DMS53 (cell line): ENCODE data around the gene ERC1.
"Not testable (repeated sequence)": the region's sequence is repeated elsewhere in the genome, so short reads cannot be mapped to it uniquely, and the experiment has no call there.

ENCODE experiments used
- DNase-seq: peaks from one replicate; lab custom pipeline; 2025; lab: John Stamatoyannopoulos, UW

Gene ERC1

DNA sequence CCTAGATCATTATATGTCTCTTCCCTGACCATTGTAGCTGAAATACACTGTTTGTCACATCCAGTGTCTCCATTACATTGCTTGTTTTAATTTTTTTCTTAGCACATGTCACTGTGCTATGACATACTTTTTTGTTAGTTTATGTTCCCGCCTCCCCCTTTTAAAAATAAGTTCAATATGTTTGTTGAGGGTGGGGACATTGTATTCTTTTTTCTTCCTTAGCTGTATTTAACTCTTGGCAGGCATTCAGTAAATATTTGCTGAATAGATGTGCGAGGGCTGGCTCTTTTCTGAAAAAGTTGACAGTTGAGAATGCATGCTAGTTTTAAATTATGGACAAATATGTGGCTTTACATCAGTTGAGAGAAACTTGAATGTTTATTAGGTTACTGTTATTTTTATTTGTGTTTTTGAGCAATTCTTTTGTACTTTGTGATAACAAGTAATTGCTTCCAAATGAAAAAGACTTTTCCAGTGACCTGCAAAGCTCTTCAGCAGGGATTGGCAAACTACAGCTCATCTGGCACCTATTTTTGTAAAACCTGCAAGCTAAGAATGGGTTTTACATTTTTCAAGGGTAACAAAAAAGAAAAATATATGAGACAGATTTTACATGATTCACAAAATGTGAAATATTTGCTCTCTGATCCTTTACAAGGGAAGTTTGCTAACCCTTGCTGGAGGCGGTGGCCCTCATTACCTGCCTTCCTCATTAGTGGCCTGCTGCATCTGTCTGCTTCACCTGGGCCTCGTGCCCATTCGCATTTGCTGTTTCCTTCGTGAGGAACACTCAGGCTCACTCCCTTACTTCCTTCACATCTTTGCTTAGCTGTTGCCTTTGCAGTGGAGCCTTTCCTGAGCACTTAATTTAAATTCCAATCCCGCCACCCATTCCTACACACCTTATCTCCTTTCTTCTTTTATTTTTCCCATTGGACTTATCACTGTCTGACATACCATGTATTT, 229.4 kb downstream of the ERC1 start:
- DNase-seq: peak; percentile 44

DNA sequence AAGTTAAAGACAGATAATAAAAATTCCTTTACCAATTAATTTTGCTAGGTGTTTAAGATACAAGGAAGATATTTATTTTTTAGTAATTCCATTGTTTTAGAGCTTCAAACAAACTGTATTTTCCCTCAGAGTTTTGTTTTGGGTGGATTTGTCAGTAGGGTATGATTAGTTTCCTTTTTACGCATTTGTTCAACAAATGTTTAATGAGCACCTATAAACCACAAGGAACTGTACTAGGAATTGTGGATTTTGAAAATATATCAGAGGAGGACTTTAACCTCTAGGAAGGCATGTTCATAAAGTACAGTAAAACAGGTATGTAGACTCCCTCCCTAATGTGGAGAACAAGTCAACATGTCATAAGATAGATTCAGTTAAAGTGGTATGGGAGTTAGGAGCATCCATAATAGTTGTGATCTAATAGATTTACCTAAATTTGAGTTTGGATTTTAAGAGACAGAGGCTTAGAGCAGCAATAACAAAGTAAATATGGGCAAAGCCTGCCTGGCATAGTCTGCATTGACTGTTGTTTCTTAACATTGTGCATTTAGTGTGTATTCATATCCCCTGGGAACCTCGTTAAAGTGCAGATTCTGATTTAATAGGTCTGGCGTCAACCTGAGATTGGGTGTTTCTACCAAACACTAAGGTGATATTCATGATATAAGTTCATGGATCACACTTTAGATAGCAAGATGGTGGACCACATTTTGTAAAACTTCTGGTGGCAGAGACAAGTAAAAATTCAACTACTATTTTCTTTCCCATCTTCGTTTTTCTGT, 232.0 kb downstream of the ERC1 start:
- DNase-seq: no peak

DNA sequence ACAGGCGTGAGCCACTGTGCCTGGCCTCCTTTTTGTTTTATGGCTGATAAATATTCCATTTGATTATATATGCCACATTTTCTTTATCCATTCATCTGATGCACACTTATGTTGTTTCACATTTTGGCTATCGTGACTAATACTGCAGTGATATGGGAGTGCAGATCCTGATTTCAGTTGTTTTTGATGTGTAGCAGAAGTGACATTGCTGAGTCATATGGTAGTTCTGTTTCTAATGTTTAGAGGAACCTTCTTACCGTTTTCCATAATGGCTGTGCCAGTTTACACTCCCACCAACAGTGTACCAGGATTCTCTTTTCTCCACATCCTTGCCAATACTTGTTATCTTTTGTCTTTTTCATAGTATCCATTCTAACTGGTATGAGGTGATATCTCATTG, 235.9 kb downstream of the ERC1 start:
- DNase-seq: no peak

DNA sequence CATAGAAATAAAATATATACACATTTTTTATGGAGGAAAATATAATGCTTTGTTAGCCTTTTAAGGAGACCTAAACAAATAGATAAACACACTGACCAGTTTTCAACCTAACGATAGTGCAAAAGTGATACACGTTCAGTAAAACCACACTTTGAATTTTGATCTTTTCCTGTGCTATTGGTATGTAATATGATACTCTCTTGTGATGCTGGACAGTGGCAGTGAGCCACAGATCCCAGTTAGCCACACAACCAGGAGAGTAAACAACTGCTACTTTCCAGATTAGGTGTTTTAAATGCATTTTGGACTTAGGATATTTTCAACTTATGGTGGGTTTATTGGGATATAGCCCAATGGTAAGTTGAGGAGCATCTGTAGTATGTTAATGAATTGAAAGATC, 243.1 kb downstream of the ERC1 start:
- DNase-seq: peak; percentile 72

DNA sequence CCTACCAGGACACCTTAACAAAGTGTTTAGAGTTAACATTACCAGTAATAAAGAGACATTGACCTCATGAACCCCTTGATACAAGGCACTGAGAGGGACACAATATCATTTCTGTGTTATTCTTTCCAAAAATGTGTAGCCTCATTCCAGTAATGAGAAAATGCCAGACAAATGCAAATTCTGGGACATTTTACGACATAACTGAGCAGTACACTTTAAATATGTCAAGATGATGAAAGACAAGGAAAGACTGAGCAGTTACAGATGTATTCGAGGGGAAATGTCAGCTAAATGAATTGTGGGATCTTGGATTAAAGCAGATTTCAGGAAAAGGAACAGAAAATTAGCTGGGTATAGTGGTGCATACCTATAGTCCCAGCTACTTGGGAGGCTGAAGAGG, 255.6 kb downstream of the ERC1 start:
- DNase-seq: no peak

DNA sequence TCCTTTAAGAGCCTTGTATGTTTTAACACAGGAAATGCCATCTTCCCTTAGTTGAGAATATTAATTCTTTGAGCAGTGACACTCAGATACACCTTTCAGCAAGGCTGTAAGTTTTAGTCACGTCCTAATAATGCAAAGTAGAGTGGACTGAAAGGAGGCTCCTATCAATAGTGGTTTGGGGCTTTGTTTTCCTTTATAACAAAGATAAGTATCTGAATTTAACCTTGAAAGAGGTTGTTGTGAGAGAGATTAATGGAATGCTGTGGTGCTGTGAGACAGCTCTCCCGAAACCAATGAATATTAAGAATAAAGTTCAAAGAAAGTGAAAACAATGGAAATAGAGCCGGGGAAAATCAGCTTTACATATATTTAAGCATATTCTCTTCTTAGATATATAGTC, 259.6 kb downstream of the ERC1 start:
- DNase-seq: no peak

DNA sequence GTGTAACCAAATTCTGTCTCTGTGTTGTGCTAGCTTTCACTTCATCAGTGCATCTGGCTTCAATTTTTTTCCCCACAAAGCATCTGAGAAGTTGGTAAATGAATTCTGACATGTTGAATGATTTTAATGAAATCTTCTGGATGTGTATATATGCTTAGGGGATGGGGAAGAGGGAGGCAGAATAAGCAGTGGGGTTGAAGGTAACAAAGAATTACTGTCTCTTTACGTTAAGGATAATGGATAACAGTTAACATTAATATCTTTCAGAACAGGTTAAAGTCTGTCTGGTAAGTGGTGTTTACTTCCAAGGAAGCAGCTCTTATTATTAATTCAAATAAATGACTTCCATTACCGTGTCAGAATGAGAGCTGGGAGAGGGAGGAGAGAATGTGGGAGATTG, 261.7 kb downstream of the ERC1 start:
- no peak for DNase-seq

DNA sequence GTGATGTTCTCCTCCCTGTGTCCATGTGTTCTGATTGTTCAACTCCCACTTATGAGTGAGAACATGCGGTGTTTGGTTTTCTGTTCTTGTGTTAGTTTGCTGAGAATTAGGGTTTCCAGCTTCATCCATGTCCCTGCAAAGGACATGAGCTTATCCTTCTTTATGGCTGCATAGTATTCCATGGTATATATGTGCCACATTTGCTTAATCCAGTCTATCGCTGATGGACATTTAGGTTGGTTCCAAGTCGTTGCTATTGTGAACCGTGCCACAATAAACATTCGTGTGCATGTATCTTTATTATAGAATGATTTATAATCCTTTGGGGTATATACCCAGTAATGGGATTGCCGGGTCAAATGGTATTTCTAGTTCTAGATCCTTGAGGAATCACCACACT, 264.1 kb downstream of the ERC1 start:
- not testable (repeated sequence) for DNase-seq

DNA sequence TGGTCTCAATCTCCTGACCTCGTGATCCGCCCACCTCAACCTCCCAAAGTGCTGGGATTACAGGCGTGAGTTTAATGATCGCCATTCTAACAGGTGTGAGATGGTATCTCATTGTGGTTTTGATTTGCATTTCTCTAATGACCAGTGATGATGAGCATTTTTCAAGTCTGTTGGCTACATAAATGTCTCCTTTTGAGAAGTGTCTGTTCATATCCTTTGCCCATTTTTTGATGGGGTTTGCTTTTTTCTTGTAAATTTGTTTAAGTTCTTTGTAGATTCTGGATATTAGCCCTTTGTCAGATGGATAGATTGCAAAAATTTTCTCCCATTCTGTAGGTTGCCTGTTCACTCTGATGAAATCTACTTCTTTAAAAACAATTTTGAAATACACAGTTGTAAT, 264.8 kb downstream of the ERC1 start:
- DNase-seq: not testable (repeated sequence)

DNA sequence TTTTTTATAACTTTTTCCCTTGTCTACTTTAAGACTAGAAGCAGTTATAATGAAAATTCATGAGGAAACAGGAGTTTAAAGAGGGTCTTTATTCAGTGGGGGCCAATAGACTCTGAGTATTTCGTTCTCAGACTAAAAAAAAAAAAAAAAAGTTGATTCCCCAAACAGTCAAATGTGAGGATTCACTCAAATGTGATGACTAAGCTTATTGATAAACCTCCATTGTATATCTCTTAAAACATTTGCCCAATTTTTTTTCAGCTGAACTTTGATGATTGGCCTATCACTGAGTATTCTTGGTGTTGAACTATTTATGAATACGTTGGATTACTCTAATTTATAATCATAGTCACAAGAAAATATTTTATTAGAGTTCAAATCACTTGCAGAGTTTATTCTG, 265.3 kb downstream of the ERC1 start:
- no peak for DNase-seq

DNA sequence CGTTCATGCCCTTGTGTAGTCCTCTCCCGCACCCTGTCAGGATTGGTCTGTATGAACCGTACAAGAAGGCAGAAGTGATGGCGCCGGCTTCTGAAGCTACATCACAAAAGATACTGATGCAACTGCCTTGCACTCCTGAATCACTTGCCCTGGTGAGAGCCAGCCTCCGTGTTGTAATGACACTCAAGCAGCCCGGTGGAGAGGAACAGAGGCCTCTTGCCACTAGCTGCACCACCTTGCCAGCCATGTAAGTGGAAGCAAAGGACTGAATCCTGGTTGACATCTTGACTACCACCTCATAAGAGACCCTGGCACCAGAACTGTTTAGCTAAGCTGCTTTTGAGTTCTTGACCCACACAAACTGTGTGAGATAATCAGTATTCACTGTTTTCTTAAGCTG, 266.0 kb downstream of the ERC1 start:
- DNase-seq: no peak

DNA sequence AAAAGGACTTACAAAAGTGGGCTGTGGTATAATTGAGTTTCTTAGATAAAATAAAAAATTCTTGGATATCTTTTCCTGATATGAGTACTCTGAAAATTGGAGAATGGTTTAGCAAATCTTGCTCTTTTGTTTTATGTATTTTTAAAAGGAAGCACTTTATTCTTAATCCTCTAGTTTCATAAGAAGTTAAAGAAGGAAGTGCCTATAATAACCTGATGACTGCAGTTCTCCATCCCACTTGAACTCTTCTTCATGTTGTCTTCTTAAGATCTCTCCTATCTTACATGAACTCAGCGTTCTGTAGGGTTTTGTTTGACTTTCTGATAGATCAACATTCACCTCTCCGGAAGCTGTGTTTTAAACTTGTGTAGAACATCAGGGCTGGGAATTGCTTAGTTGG, 271.0 kb downstream of the ERC1 start:
- no peak for DNase-seq

DNA sequence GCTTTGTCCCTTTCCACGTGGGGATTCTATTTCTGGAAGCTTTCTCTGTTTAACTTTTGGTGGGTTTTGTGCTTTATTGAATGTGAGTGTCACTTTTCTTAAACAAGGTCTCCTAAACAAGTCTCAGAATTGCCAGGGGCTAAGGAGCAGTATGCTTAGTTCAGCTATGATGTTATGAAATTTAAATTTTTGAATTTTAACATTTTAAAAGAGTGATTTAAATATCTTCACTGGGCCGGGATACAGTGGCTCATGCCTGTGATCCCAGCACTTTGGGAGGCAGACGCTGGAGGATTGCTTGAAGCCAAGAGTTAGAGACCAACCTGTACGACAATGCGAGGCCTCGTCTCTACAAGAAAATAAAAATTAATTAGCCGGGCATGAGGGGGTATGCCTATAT, 276.2 kb downstream of the ERC1 start:
- no peak for DNase-seq

DNA sequence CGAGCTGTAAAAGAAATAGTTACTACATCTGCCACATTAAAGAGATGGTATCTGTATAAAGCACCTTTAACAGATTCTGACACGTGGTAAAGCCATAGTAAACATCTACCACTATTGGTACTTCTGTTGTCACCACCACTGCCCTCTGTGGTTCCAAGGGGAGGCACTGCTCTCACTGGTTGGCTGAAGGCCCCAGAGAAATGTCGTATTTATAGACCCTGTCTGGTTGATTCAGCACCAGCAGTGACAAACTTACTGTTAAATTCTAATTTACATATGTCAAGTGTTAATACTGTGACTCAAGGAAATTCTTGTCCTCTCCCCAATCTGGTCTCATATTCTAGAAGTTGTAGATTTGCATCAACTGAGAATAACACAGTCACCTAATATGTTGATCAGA, 281.1 kb downstream of the ERC1 start:
- no peak for DNase-seq

DNA sequence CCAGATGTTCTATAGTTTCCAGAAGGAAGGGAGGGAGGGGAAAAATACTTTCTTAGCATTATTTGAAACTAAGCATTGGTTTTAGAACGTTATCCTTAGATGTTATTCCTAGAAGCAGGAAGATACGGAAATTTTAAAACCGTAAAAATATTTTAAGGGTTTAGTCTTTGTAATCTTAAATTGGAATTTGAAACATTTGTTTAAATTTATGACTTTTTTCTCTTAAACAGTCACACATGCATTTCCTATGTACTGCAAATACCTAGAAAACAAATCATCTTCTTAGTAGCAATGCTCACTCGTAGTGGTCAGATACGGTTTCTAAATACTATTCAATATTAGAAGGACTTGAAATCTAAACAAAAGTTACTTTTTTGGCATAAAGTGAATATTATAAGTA, 282.0 kb downstream of the ERC1 start:
- no peak for DNase-seq

DNA sequence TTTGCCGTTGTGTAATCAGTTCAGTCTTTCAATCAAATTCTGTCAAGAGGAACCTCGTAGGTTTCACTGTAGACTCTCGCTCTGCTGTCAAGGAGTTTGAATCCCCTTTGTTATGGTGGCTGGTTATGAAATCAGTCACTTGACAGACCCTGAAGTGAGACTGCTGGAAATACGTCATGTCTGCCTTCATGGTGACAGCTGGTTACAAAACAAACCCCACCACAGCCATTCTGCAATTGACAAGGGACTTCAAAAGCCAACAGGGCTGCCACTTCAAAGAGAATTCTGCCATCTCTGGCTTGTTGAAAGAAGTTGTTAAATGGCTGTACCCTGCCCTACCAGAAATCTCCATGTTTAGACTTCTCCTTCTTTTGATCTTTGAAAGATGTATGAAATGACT, 286.9 kb downstream of the ERC1 start:
- no peak for DNase-seq

DNA sequence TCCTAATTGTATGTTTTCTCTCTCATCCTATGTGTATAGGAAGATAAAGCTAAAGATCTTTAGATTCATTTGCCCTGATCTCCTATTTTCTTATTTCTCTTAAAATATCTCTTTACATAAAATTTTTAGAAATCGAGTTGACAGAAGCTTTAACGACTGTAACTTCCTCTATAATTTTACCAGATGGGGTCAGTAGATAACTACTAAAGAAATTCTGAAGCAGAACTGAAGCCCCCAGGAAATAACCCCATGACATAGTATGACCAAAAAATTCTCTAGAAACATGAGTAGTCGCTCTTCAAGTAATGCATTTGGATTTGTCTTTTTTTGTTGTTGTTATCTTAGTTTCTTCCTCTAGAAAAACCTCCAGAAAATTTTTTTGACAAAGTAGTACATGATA, 288.0 kb downstream of the ERC1 start:
- no peak for DNase-seq

DNA sequence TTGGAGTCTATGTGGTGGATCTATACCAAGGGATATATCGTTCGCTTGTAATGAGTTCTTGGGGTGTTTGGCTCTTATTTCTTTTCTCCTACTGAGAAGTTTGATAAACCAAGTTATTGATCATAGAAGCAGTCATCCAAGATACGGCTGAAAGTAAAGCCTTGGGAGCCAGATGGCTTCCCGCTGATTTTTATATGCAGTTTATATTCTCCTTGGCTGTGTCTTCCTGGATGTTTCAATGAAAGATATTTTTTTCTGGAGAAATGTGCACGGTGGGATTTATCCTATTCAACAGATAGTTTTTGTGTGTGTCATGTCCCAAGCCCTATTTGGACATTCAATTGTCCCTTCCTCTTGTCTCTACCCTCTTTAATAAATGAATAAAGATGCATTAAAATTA, 289.0 kb downstream of the ERC1 start:
- DNase-seq: no peak

DNA sequence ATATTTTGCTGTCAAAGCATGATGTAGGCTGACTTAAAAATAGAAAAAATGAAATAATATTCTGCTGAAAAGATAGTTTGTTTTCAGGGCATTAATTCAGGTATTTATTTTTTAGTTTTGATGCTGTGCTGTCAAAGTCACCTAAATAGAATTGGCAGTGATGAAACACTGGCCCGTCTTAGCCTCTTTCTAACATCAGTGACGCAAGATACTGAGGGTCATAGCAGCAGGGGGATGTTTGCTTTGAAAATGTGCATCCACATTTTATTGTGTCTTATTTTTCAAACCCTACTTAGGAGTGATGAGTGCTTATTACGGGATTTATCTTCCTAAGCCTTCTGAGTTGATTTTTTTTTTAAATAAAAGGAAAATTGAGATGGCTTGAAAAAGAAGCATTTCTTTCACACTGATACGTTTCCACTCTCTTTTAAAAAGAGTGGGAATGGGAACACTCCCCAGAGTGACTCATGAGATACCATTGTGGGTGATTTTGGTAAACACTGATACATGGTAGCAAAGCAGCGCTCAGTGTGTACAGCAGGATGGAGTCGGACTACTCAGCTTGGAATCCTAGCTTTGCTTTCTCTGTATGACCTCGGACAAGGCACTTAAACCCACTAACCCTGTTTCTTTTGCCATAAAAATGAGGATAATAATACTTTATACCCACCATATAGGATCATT, 290.8 kb downstream of the ERC1 start:
- no peak for DNase-seq

DNA sequence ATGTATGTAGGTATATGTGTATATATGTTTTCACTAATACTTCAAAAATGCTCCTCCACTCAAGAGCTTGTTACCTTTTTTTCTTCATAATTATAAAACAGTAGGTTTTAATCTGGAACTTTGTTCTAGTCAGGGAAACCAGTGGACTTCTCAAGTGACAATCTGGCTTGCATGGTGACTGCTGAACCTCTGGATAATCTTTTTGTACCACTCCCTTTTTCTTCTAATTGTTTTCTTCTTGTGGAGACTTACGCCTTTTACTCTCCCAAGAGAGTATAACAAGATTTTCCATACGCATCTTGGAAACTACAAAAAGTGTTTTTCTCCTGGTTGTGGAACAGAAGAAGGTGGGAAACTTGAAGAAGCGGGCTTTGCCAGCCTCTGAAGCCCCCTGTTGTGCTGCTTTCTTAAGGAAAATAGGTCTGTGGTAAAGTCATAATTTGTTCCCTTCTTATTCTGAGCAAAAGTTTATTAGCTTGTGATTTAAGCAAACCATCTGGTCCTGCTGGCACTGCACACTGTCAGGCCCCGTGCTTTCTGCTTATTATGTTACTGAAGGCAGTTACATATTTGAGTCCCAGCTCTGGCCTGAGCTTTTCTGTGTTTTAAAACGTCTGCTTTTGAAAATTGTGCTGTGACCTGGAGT, 291.8 kb downstream of the ERC1 start:
- no peak for DNase-seq

DNA sequence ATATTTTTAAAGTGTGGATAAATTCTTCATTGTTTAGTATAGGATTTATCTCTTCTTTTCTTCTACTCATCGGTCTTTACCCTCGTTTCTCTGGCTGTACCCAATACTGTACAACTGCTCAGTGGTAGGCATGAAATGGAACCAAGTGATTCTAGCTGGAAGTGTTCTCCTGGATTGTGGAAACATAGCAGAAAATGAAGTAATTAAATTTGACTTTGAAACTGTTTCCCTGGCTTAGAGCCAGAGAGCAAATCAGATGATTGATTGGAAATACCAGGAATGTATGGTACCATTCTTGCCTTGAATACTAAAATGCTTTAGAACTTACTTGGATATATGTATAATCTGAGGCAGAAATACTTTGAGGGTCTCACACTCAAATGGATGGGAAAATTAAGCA, 292.3 kb downstream of the ERC1 start:
- no peak for DNase-seq

DNA sequence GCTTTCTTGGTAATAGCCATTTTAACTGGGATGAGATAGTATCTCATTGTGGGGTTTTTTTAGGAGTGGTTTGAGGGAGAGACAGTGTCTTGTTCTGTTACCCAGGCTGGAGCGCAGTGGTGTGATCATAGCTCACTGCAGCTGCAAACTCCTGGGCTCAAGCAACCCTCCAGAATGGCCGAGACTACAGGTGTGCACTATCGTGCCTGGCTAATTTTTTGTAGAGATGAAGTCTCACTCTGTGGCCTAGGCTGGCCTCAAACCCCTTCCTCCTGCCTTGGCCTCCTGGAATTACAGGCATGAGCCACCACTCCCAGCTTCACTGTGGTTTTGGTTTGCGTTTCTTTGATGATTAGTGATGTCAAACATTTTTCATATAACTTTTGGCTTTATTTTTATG, 293.6 kb downstream of the ERC1 start:
- no peak for DNase-seq
